ENCODE data around the gene NXPH4.

DNA sequence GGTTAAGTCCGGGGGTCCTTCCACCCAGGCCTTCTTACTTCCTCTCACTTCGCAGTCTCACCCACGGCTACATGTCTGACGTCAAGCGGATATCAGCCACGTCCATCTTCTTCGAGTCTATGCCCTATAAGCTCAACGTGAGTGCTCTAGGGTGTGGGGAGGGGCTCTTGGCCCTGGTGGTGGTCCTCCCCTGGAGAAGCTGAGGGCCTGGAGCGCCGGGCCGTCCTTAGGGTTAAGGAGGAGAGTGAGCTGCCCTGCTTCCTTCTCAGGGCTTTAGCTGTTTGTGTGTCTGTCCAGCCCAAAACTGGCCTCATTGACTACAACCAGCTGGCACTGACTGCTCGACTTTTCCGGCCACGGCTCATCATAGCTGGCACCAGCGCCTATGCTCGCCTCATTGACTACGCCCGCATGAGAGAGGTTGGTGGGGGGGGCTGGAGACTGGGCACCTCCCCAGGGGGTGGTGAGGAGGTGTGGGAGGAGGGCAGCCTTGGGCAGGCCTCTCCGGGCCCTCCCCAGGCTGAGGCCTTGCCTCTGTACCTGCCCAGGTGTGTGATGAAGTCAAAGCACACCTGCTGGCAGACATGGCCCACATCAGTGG is 15.7 kb downstream of the NXPH4 start:
- TF ChIP-seq, protein P1, sequence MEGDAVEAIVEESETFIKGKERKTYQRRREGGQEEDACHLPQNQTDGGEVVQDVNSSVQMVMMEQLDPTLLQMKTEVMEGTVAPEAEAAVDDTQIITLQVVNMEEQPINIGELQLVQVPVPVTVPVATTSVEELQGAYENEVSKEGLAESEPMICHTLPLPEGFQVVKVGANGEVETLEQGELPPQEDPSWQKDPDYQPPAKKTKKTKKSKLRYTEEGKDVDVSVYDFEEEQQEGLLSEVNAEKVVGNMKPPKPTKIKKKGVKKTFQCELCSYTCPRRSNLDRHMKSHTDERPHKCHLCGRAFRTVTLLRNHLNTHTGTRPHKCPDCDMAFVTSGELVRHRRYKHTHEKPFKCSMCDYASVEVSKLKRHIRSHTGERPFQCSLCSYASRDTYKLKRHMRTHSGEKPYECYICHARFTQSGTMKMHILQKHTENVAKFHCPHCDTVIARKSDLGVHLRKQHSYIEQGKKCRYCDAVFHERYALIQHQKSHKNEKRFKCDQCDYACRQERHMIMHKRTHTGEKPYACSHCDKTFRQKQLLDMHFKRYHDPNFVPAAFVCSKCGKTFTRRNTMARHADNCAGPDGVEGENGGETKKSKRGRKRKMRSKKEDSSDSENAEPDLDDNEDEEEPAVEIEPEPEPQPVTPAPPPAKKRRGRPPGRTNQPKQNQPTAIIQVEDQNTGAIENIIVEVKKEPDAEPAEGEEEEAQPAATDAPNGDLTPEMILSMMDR (conservative IDR thresholded peaks at IDR 0.05) = no peak
- TF ChIP-seq EZH2 (IDR thresholded peaks at IDR 0.05; ENCODE audit: low read depth) = no peak

Measured in PC-9 (cell line).